Endothelial cell of umbilical vein (primary cell): ENCODE data around the gene KRT86. TPM values are rescaled to one million over a fixed set of nuclear protein-coding genes. Genes with fewer than 3 reads are reported as not detected.

Experiments
- BruUV-seq: library from RNA; stranded (reverse); fragments of 400-500 nt; replicated peaks from 2 replicates; lab custom pipeline; 2021; lab: Mats Ljungman, UMichigan
- CTCF ChIA-PET: fragments of 300-600, 350-600 bp; sonication (Branson Sonifier 250); formaldehyde crosslinking; loops from one replicate; lab custom pipeline; 2021; ENCODE audit warnings: antibody characterized with exemption, inconsistent platforms; lab: Charles Lee
- POLR2A ChIA-PET: fragments of 300-600, 350-600 bp; sonication (Branson Sonifier 250); formaldehyde crosslinking; loops from one replicate; lab custom pipeline; 2021; ENCODE audit warnings: antibody characterized with exemption, inconsistent platforms; lab: Charles Lee
- DNase-seq: peaks from one replicate; pipeline ENCODE4 v3.0.0-alpha.2; 2011; ENCODE audit warnings: low read depth, low spot score
- FAIRE-seq: peaks from 2 replicates; lab custom pipeline; 2011; peaks lifted over from hg19 to GRCh38; lab: Jason Lieb, UNC
- H2AFZ ChIP-seq: 2 replicates; pipeline ENCODE4 v1.6.0; 2012; ENCODE audit warnings: low read depth, low read length, control low read depth, inconsistent platforms
- H3K27ac ChIP-seq: 2 replicates; pipeline ENCODE4 v1.5.1; 2011; ENCODE audit warnings: low read depth, mild to moderate bottlenecking, control low read depth, low read length, moderate library complexity; ENCODE audit not compliant: insufficient read depth
- H3K27me3 ChIP-seq, 2 experiments: 2 replicates each; pipeline versions ENCODE4 v1.6.0 to v1.6.1; 2011; ENCODE audit warnings: low read length in 2 of 2, mixed read lengths in 1 of 2; ENCODE audit not compliant: control insufficient read depth in 2 of 2, insufficient read depth in 2 of 2
- H3K36me3 ChIP-seq, 2 experiments: 2 replicates in 1 of 2; 3 replicates in 1 of 2; pipeline ENCODE4 v1.5.1; 2011; ENCODE audit warnings: low read length in 2 of 2, mild to moderate bottlenecking in 1 of 2, moderate library complexity in 1 of 2; ENCODE audit not compliant: control insufficient read depth in 2 of 2, insufficient read depth in 2 of 2; ENCODE audit errors: extremely low read depth in 1 of 2
- H3K4me1 ChIP-seq: 3 replicates; pipeline ENCODE4 v1.5.1; 2011; ENCODE audit warnings: mild to moderate bottlenecking, low read length; ENCODE audit not compliant: control insufficient read depth, insufficient read depth; ENCODE audit errors: extremely low read depth
- H3K4me2 ChIP-seq: 2 replicates; pipeline ENCODE4 v1.6.1; 2011; ENCODE audit warnings: low read length, control low read depth, mixed read lengths; ENCODE audit not compliant: insufficient read depth
- H3K4me3 ChIP-seq, 3 experiments: fragments of 200-600 bp in 1 of 3; sonication (generic), shearing (Covaris generic) in 1 of 3; replicated peaks in 1 of 3; 2 replicates each; pipeline ENCODE4 v1.5.1; 2011 to 2016; ENCODE audit warnings: control low read depth in 3 of 3, low read length in 3 of 3, mild to moderate bottlenecking in 2 of 3, inconsistent platforms in 1 of 3, low read depth in 1 of 3, moderate library complexity in 1 of 3; ENCODE audit not compliant: insufficient read depth in 1 of 3
- H3K79me2 ChIP-seq: 2 replicates; pipeline ENCODE4 v1.6.0; 2012; ENCODE audit warnings: low read length, inconsistent platforms; ENCODE audit not compliant: control insufficient read depth, insufficient read depth
- H3K9ac ChIP-seq: replicated peaks from 2 replicates; pipeline ENCODE3; 2011; ENCODE audit warnings: low read length, control low read depth; ENCODE audit not compliant: insufficient read depth; ENCODE audit errors: extremely low read depth
- H3K9me1 ChIP-seq: replicated peaks from 3 replicates; pipeline ENCODE4 v1.6.0; 2011; ENCODE audit warnings: mild to moderate bottlenecking, low read length; ENCODE audit not compliant: control insufficient read depth, insufficient read depth; ENCODE audit errors: extremely low read depth
- H3K9me3 ChIP-seq: replicated peaks from 2 replicates; pipeline ENCODE4 v1.5.1; 2012; ENCODE audit warnings: low read length, inconsistent platforms; ENCODE audit not compliant: control insufficient read depth, insufficient read depth
- H4K20me1 ChIP-seq: replicated peaks from 2 replicates; pipeline ENCODE3; 2011; ENCODE audit warnings: mild to moderate bottlenecking, low read length; ENCODE audit not compliant: control insufficient read depth, insufficient read depth; ENCODE audit errors: extremely low read depth
- EZH2 ChIP-seq: IDR thresholded peaks from 2 replicates; pipeline ENCODE4 v1.6.1; 2012; ENCODE audit warnings: borderline replicate concordance, low read depth, mild to moderate bottlenecking, moderate library complexity, low read length, inconsistent platforms; ENCODE audit not compliant: severe bottlenecking
- FOS ChIP-seq: IDR thresholded peaks from 2 replicates; pipeline ENCODE4 v1.6.1; 2011; ENCODE audit warnings: mild to moderate bottlenecking, low read length, moderate library complexity, borderline replicate concordance; ENCODE audit not compliant: insufficient read depth
- GATA2 ChIP-seq: IDR thresholded peaks from 2 replicates; pipeline ENCODE4 v1.7.0; 2011; ENCODE audit warnings: low read depth, mild to moderate bottlenecking, moderate library complexity, mixed read lengths, low read length; ENCODE audit not compliant: insufficient read length, insufficient read depth
- JUN ChIP-seq: IDR thresholded peaks from 2 replicates; pipeline ENCODE4 v1.6.1; 2011; ENCODE audit warnings: borderline replicate concordance, low read depth; ENCODE audit not compliant: insufficient read length, insufficient read depth
- MYC ChIP-seq: IDR thresholded peaks from one replicate; pipeline ENCODE4 v1.6.1; 2011; ENCODE audit warnings: mild to moderate bottlenecking, low read depth, low read length
- POLR2A ChIP-seq: IDR thresholded peaks from 2 replicates; pipeline ENCODE4 v1.6.1; 2012; ENCODE audit warnings: low read depth, mild to moderate bottlenecking, control low read depth, low read length
- POLR2AphosphoS5 ChIP-seq: IDR thresholded peaks from 2 replicates; pipeline ENCODE4 v1.6.1; 2012; ENCODE audit warnings: low read depth, mild to moderate bottlenecking, control low read depth, low read length, moderate library complexity; ENCODE audit not compliant: insufficient read depth
- dilution Hi-C: fragments of 300-500 bp; cut with MboI; formaldehyde crosslinking; loops from one replicate; pipeline ENCODE4 v1.15.0; 2019; ENCODE audit warnings: low sequenced_read_pairs; ENCODE audit not compliant: extremely low pct_ligation_motif_present
- intact Hi-C: fragments of 100-400 bp; cut with micrococcal nuclease; formaldehyde crosslinking; loops from one replicate; pipeline ENCODE4 v1.10.0; 2022
- polyA plus RNA-seq, 4 experiments: library from polyadenylated mRNA; depleted of rRNA in 3 of 4; stranded (reverse) in 3 of 4; unstranded in 1 of 4; fragments of >200 nt; gene quantifications; 2 replicates each; pipeline versions ENCODE4 v1.2.1 to v1.2.3, GENCODE V29; 2011 to 2012; ENCODE audit warnings: missing spikeins in 1 of 4
- total RNA-seq: library from RNA; stranded (reverse); gene quantifications from 2 replicates; pipeline ENCODE4 v1.2.3, GENCODE V29; 2021
- TF ChIP-seq, protein P1 (sequence below), 2 donors: IDR thresholded peaks; 1 replicate in 1 of 2; 2 replicates in 1 of 2; pipeline ENCODE4 v1.5.1; 2011; ENCODE audit warnings: low read length in 2 of 2, mild to moderate bottlenecking in 2 of 2, moderate library complexity in 2 of 2, control low read depth in 1 of 2, inconsistent platforms in 1 of 2, low read depth in 1 of 2; ENCODE audit not compliant: insufficient read depth in 1 of 2; ENCODE audit errors: extremely low read depth in 1 of 2
- TF ChIP-seq, protein P2 (sequence below): IDR thresholded peaks from 2 replicates; pipeline ENCODE4 v1.6.1; 2011; ENCODE audit not compliant: insufficient read depth, insufficient read length

KRT86 gene
- total and polyA plus RNA-seq, 2 donors (not counting 3 experiments of a cell fraction or from before 2014, with no cell fraction given), result not detected

DNA sequence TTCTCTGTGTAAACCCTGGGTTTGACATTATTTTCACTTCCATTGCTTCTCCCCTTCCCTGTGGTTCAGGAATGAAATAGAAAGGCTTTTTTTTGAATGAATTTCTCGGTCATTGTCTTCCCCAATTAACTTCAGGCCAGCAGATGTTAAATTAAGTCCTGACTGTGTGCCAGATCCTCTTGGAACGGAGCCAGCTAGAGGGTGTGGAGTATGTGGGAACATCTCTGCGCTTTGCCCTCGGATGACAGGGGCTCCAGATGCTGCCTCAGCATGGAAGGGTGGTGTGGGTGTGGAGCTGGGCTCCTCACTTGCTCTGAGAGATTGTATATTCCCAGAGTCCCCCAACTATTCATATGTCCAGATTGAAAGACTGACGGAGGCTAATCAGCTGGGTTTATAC lies 79.8 kb downstream of the KRT86 start:
- H3K36me3 ChIP-seq, result no peaks in the 10 kb centered on the region
- DNase-seq (no peak), FAIRE-seq (no peak)
- no peaks in the 10 kb centered on the region for H3K79me2 ChIP-seq
- TF ChIP-seq, protein P1, sequence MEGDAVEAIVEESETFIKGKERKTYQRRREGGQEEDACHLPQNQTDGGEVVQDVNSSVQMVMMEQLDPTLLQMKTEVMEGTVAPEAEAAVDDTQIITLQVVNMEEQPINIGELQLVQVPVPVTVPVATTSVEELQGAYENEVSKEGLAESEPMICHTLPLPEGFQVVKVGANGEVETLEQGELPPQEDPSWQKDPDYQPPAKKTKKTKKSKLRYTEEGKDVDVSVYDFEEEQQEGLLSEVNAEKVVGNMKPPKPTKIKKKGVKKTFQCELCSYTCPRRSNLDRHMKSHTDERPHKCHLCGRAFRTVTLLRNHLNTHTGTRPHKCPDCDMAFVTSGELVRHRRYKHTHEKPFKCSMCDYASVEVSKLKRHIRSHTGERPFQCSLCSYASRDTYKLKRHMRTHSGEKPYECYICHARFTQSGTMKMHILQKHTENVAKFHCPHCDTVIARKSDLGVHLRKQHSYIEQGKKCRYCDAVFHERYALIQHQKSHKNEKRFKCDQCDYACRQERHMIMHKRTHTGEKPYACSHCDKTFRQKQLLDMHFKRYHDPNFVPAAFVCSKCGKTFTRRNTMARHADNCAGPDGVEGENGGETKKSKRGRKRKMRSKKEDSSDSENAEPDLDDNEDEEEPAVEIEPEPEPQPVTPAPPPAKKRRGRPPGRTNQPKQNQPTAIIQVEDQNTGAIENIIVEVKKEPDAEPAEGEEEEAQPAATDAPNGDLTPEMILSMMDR (IDR thresholded peaks at IDR 0.05; ENCODE audit: extremely low read depth in 1 of 2, insufficient read depth in 1 of 2, low read depth in 1 of 2, low read length in 2 of 2), result no peak
- no peak for TF ChIP-seq GATA2
- TF ChIP-seq FOS, result no peak
- no peak for TF ChIP-seq EZH2
- TF ChIP-seq JUN, result no peak
- TF ChIP-seq POLR2A, result no peak
- H3K27me3 ChIP-seq, result peaks cover 11 to 13% of the 10 kb centered on the region in 2 experiments
- H3K4me1 ChIP-seq, result no peaks in the 10 kb centered on the region
- dilution Hi-C loops, result no loop called here
- H3K27ac ChIP-seq, result no peak overlapping the region
- no peak overlapping the region for H3K4me2 ChIP-seq
- H3K9me1 ChIP-seq, result no peaks in the 10 kb centered on the region
- BruUV-seq, result no TSS peak
- no peak overlapping the region for H3K9ac ChIP-seq
- intact Hi-C loops, result no loop called here
- no peaks in the 10 kb centered on the region for H4K20me1 ChIP-seq
- ChIA-PET CTCF (interaction anchor here (1.0 kb wide), 1 partner anchor 26 kb away, joined by 3 read pairs; no protein-coding TSS in a partner anchor), POLR2A (no interaction called here)
- no peaks in the 10 kb centered on the region for H3K9me3 ChIP-seq
- no peak overlapping the region for H2AFZ ChIP-seq
- no peak overlapping the region for H3K4me3 ChIP-seq

DNA sequence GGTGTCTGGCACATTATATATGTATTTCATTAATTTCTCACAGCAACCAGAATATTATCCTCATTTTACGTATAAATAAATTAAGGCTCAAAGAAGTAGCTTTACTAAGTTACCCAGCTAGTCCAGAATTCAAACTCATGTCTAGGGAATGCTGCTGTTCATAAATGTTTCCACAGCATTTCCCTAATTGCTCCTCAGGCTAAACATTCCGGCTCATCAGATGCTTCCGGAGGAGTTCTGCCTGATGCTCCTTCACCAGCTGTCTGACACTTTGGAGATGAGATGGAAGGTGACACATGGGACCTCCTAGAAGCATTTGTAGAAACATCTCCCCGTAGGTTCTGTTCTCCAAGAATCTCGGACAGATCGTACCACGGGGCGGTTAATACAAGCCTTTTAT lies 80.7 kb downstream of the KRT86 start:
- Histone ChIP-seq H3K9me3 (no peaks in the 10 kb centered on the region), H2AFZ (no peak overlapping the region), H3K4me3 (no peak overlapping the region), H3K27me3 (peaks cover 8 to 13% of the 10 kb centered on the region in 2 experiments), H3K9me1 (no peaks in the 10 kb centered on the region), H3K79me2 (no peaks in the 10 kb centered on the region), H3K36me3 (no peaks in the 10 kb centered on the region), H3K4me1 (no peaks in the 10 kb centered on the region), H3K9ac (no peak overlapping the region), H4K20me1 (no peaks in the 10 kb centered on the region), H3K27ac (no peak overlapping the region), H3K4me2 (no peak overlapping the region)
- TF ChIP-seq GATA2, result no peak
- TF ChIP-seq, protein P2, sequence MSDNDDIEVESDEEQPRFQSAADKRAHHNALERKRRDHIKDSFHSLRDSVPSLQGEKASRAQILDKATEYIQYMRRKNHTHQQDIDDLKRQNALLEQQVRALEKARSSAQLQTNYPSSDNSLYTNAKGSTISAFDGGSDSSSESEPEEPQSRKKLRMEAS, result no peak
- TF ChIP-seq MYC, result no peak
- no peak for TF ChIP-seq FOS
- no peak for TF ChIP-seq POLR2A
- no peak for TF ChIP-seq POLR2AphosphoS5
- TF ChIP-seq JUN, result no peak
- TF ChIP-seq, protein P1 (IDR thresholded peaks at IDR 0.05; ENCODE audit: extremely low read depth in 1 of 2, insufficient read depth in 1 of 2, low read depth in 1 of 2, low read length in 2 of 2), result no peak
- TF ChIP-seq EZH2, result no peak
- intact Hi-C loops (no loop called here), dilution Hi-C loops (no loop called here)
- no TSS peak for BruUV-seq
- POLR2A ChIA-PET, result no interaction called here
- no peak for DNase-seq
- FAIRE-seq, result no peak
- CTCF ChIA-PET, result interaction anchor here (1.0 kb wide), 1 partner anchor 27 kb away, joined by 3 read pairs; no protein-coding TSS in a partner anchor
